ENCODE data around the gene IFRD2. TPM values are rescaled to one million over a fixed set of nuclear protein-coding genes. Genes with fewer than 3 reads are reported as not detected.

IFRD2 gene
- total and polyA plus RNA-seq, 4 donors: 34.6 to 58.8 (median 47.0) TPM

DNA sequence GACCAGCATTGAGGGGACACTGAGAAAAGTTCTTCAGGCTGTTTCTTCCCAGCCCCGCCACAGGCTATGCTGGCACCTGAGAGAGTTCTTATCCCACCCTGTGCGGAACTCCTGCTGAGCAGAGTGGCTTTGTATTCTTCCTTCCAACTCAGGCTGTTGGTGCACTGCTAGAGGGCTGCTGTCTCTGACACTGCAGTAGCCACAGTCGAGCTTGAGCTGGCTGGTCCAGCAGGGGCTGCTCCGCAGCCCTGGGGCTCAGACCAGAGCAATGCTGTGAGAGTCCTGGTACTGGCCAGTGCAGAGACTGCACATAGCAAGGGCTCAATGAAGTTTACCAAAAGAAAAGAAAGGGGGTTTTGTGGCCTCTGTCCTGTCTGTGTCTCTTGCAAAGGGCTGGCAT is 52.6 kb downstream of the IFRD2 start:
- WGBS, 2 donors: 55 to 69% methylated on average over 4 of the region's 4 CpGs
- H3K4me3 ChIP-seq (ENCODE audit: low read length in 2 of 2): no peak overlapping the region
- ATAC-seq (ENCODE audit: low FRiP score): no peak
- no peaks in the 10 kb centered on the region for H3K36me3 ChIP-seq (ENCODE audit: control insufficient read depth in 1 of 2, insufficient read depth in 2 of 2, low read length in 1 of 2)
- DNase-seq: no peak
- no peaks in the 10 kb centered on the region for H3K27me3 ChIP-seq (ENCODE audit: control insufficient read depth in 1 of 2, insufficient read depth in 2 of 2, low read length in 1 of 2)
- intact Hi-C loops (cut with DNase I): no loop called here
- H3K4me1 ChIP-seq (ENCODE audit: control insufficient read depth in 1 of 2, insufficient read depth in 2 of 2, low read length in 2 of 2): peaks cover 0 to 2% of the 10 kb centered on the region in 2 donors
- H3K9me3 ChIP-seq (ENCODE audit: control insufficient read depth, low read length): no peaks in the 10 kb centered on the region
- peak overlapping the region in 1 of 2 donors; percentile 91 for H3K27ac ChIP-seq (ENCODE audit: low read depth in 1 of 2, low read length in 2 of 2)

DNA sequence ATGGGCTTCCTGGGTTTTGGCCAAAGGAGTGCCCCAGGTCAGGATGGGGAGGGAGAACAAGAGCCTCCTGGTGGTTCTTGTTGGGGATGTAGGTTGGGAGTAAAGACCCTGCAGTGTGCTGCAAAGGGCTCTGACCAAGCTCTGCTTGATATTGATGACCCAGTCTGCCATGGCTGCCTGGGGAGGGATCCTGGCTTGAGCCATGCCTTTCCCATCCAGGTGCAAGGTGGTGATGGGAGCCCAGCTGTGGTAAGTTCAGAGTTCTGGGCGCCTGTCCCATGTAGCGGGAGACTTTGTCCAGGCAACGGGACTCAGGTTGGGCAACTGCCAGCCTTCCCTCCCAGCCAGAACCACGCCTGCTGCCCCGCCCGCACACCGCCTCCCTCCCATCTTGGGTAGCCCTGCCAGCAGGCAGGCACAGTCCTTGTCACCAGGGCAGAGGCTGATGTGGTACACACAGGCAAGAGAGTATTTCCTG is 53.6 kb downstream of the IFRD2 start:
- H3K4me1 ChIP-seq (ENCODE audit: control insufficient read depth in 1 of 2, insufficient read depth in 2 of 2, low read length in 2 of 2): peaks cover 0 to 2% of the 10 kb centered on the region in 2 donors
- H3K27ac ChIP-seq (ENCODE audit: low read depth in 1 of 2, low read length in 2 of 2): peak overlapping the region; percentile 46 to 91
- H3K4me3 ChIP-seq (ENCODE audit: low read length in 2 of 2): peak overlapping the region in 1 of 2 donors; percentile 28
- no peaks in the 10 kb centered on the region for H3K9me3 ChIP-seq (ENCODE audit: control insufficient read depth, low read length)
- no peaks in the 10 kb centered on the region for H3K36me3 ChIP-seq (ENCODE audit: control insufficient read depth in 1 of 2, insufficient read depth in 2 of 2, low read length in 1 of 2)
- ATAC-seq (ENCODE audit: low FRiP score) (peak; percentile 27), DNase-seq (peak; percentile 91 to 95)
- 0 to 1% methylated on average over 7 of the region's 7 CpGs for WGBS, 2 donors
- intact Hi-C loops (cut with DNase I): no loop called here
- no peaks in the 10 kb centered on the region for H3K27me3 ChIP-seq (ENCODE audit: control insufficient read depth in 1 of 2, insufficient read depth in 2 of 2, low read length in 1 of 2)

DNA sequence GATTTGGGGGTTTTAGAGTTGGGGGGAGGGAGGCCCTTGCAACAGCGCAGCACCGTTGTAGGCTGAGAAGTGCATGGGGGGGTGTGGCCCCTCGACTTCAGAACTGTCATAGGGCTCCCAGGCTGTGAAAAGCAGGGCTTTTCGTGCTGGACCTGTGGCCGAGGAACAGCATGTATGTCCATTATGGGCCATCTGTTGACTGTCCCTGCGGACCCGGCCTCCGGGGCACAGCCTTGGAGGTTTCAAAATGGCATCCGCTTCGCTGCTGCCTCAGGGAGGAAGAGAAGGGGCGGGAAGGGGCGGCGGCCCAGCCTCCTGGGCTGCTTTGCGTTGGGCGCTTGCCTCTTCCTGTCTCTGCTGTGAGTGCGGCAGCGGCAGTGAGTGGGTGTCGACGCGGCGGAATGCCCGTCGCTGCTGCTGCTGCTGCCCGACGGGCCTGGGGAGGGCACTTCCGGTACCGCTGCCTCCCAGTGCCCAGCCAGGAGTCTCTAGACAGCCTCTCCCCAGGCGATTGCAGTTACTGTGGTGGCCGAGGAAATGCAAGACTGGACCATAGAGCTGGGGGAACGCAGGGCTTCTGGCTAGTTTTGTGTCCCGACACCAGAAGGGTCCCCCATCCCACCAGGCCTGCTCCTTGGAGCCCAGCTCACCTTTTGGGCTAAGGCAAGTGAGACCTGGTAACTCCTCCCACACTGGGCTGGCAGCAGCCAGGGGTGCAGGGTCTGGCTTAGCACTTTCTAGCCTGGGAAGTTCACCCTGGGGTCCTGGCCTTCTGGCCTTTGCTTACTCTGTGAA is 54.3 kb downstream of the IFRD2 start:
- Histone ChIP-seq H3K27ac (ENCODE audit: low read depth in 1 of 2, low read length in 2 of 2) (peak overlapping the region; percentile 46 to 91), H3K4me1 (ENCODE audit: control insufficient read depth in 1 of 2, insufficient read depth in 2 of 2, low read length in 2 of 2) (peaks cover 0 to under 1% of the 10 kb centered on the region in 2 donors), H3K27me3 (ENCODE audit: control insufficient read depth in 1 of 2, insufficient read depth in 2 of 2, low read length in 1 of 2) (no peaks in the 10 kb centered on the region), H3K9me3 (ENCODE audit: control insufficient read depth, low read length) (no peaks in the 10 kb centered on the region), H3K36me3 (ENCODE audit: control insufficient read depth in 1 of 2, insufficient read depth in 2 of 2, low read length in 1 of 2) (no peaks in the 10 kb centered on the region), H3K4me3 (ENCODE audit: low read length in 2 of 2) (peak overlapping the region; percentile 93 to 95)
- DNase-seq (peak; percentile 96), ATAC-seq (ENCODE audit: low FRiP score) (peak; percentile 78)
- intact Hi-C loops (cut with DNase I): loop anchor here in 1 of 2 donors (2.0 kb wide), 1 partner anchor 31 kb away; the partner anchor contains the start of gene SEMA3B
- WGBS, 2 donors: 0 to 1% methylated on average over 28 to 31 of the region's 31 CpGs

Other genes with a start within 250 kb of the IFRD2 start
- 100 to 1,000 TPM; 151 to 222 TPM for gene RBM5, start 203.5 kb downstream of the IFRD2 start, total RNA-seq
- gene RBM5, start 203.5 kb downstream of the IFRD2 start, polyA plus RNA-seq: 100 to 1,000 TPM in 1 of 2 donors, 10 to 100 TPM in 1; 21.0 to 164 TPM
- 10 to 100 TPM; 39.2 to 40.3 TPM for gene SEMA3F, start 137.1 kb downstream of the IFRD2 start, total RNA-seq
- gene SEMA3F, start 137.1 kb downstream of the IFRD2 start, polyA plus RNA-seq: 10 to 100 TPM; 10.3 to 17.4 TPM
- not detected for gene GNAT1, start 100.8 kb downstream of the IFRD2 start, total RNA-seq
- gene GNAT1, start 100.8 kb downstream of the IFRD2 start, polyA plus RNA-seq: not detected
- gene SLC38A3, start 87.2 kb downstream of the IFRD2 start, total RNA-seq: 1 to 10 TPM in 1 of 2 donors, under 1 TPM in 1; 0.19 to 1.4 TPM
- gene SLC38A3, start 87.2 kb downstream of the IFRD2 start, polyA plus RNA-seq: under 1 TPM in 1 of 2 donors, not detected in 1; 0.56 TPM
- gene GNAI2, start 56.2 kb downstream of the IFRD2 start, total RNA-seq: 100 to 1,000 TPM; 301 to 356 TPM
- 100 to 1,000 TPM; 174 to 217 TPM for gene GNAI2, start 56.2 kb downstream of the IFRD2 start, polyA plus RNA-seq
- gene SEMA3B, start 23.3 kb downstream of the IFRD2 start, total RNA-seq: 10 to 100 TPM; 26.0 to 57.4 TPM
- gene SEMA3B, start 23.3 kb downstream of the IFRD2 start, polyA plus RNA-seq: 10 to 100 TPM; 23.3 to 69.5 TPM
- under 1 TPM in 1 of 2 donors, not detected in 1; 0.51 TPM for gene LSMEM2, start 13.3 kb downstream of the IFRD2 start, total RNA-seq
- 1 to 10 TPM in 1 of 2 donors, not detected in 1; 1.3 TPM for gene LSMEM2, start 13.3 kb downstream of the IFRD2 start, polyA plus RNA-seq
- 1 to 10 TPM; 2.2 to 2.9 TPM for gene HYAL3, start 7.0 kb upstream of the IFRD2 start, total RNA-seq
- gene HYAL3, start 7.0 kb upstream of the IFRD2 start, polyA plus RNA-seq: 1 to 10 TPM in 1 of 2 donors, under 1 TPM in 1; 0.63 to 5.1 TPM
- 10 to 100 TPM; 10.3 to 13.3 TPM for gene NAA80, start 7.0 kb upstream of the IFRD2 start, total RNA-seq
- gene NAA80, start 7.0 kb upstream of the IFRD2 start, polyA plus RNA-seq: 10 to 100 TPM in 1 of 2 donors, 1 to 10 TPM in 1; 2.8 to 16.9 TPM
- 1 to 10 TPM; 6.9 to 9.3 TPM for gene HYAL1, start 11.1 kb upstream of the IFRD2 start, total RNA-seq
- 1 to 10 TPM; 1.6 TPM for gene HYAL1, start 11.1 kb upstream of the IFRD2 start, polyA plus RNA-seq
- gene HYAL2, start 30.3 kb upstream of the IFRD2 start, total RNA-seq: 10 to 100 TPM; 52.6 to 71.2 TPM
- gene HYAL2, start 30.3 kb upstream of the IFRD2 start, polyA plus RNA-seq: 10 to 100 TPM in 1 of 2 donors, 1 to 10 TPM in 1; 5.6 to 25.3 TPM
- gene TUSC2, start 35.8 kb upstream of the IFRD2 start, total RNA-seq: 10 to 100 TPM; 18.9 to 22.6 TPM
- 10 to 100 TPM; 28.5 to 33.2 TPM for gene TUSC2, start 35.8 kb upstream of the IFRD2 start, polyA plus RNA-seq
- 10 to 100 TPM; 41.6 to 43.2 TPM for gene RASSF1, start 48.4 kb upstream of the IFRD2 start, total RNA-seq
- 10 to 100 TPM; 33.6 to 42.3 TPM for gene RASSF1, start 48.4 kb upstream of the IFRD2 start, polyA plus RNA-seq
- gene ZMYND10, start 53.3 kb upstream of the IFRD2 start, total RNA-seq: under 1 TPM; 0.68 to 0.96 TPM
- gene ZMYND10, start 53.3 kb upstream of the IFRD2 start, polyA plus RNA-seq: 1 to 10 TPM in 1 of 2 donors, under 1 TPM in 1; 0.13 to 3.5 TPM
- 10 to 100 TPM; 11.9 to 21.4 TPM for gene NPRL2, start 58.3 kb upstream of the IFRD2 start, total RNA-seq
- gene NPRL2, start 58.3 kb upstream of the IFRD2 start, polyA plus RNA-seq: 10 to 100 TPM; 17.3 to 41.9 TPM
- 10 to 100 TPM in 1 of 2 donors, 1 to 10 TPM in 1; 7.9 to 12.2 TPM for gene CYB561D2, start 58.4 kb upstream of the IFRD2 start, total RNA-seq
- gene CYB561D2, start 58.4 kb upstream of the IFRD2 start, polyA plus RNA-seq: 10 to 100 TPM in 1 of 2 donors, 1 to 10 TPM in 1; 6.8 to 14.4 TPM
- 10 to 100 TPM; 27.8 to 32.9 TPM for gene TMEM115, start 67.1 kb upstream of the IFRD2 start, total RNA-seq
- gene TMEM115, start 67.1 kb upstream of the IFRD2 start, polyA plus RNA-seq: 10 to 100 TPM; 10.3 to 31.8 TPM
- 1 to 10 TPM; 2.7 to 3.2 TPM for gene CACNA2D2, start 211.2 kb upstream of the IFRD2 start, total RNA-seq
- gene CACNA2D2, start 211.2 kb upstream of the IFRD2 start, polyA plus RNA-seq: 1 to 10 TPM in 1 of 2 donors, under 1 TPM in 1; 0.75 to 1.7 TPM

Measured in aorta (tissue), 5 donors.